GM12873 (cell line): ENCODE data around the gene SIRT3.

Source experiments
- TF ChIP-seq, protein P1 (sequence below): IDR thresholded peaks from 2 replicates; pipeline ENCODE4 v1.5.1; 2012; ENCODE audit warnings: low read depth, mild to moderate bottlenecking, moderate library complexity, low read length, control low read depth; ENCODE audit not compliant: insufficient read depth; ENCODE audit errors: missing control alignments

SIRT3 gene

DNA sequence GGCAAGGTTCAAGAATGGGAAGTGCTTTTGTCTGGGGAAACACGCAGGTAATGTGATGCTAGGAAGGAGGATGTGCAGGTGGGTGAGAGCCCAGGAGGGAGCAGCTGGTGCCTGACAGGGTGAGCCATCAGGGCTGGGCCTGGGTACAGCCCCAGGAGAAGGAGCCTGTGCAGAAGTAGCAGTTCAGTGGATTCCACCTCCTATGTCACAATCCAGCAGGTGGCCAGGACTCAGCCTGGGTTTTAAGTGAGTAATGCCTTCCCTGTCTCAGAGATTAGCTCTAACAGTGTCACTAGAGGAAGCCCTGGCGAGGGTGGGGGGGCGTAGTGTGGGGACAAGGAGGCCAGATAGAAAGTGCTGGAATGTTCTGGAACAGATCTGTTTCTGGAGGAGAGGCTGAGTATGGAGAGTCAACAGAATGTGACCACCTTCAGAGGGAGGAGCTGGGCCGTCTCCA lies 20.5 kb downstream of the SIRT3 start:
- TF ChIP-seq, protein P1, sequence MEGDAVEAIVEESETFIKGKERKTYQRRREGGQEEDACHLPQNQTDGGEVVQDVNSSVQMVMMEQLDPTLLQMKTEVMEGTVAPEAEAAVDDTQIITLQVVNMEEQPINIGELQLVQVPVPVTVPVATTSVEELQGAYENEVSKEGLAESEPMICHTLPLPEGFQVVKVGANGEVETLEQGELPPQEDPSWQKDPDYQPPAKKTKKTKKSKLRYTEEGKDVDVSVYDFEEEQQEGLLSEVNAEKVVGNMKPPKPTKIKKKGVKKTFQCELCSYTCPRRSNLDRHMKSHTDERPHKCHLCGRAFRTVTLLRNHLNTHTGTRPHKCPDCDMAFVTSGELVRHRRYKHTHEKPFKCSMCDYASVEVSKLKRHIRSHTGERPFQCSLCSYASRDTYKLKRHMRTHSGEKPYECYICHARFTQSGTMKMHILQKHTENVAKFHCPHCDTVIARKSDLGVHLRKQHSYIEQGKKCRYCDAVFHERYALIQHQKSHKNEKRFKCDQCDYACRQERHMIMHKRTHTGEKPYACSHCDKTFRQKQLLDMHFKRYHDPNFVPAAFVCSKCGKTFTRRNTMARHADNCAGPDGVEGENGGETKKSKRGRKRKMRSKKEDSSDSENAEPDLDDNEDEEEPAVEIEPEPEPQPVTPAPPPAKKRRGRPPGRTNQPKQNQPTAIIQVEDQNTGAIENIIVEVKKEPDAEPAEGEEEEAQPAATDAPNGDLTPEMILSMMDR: no peak

DNA sequence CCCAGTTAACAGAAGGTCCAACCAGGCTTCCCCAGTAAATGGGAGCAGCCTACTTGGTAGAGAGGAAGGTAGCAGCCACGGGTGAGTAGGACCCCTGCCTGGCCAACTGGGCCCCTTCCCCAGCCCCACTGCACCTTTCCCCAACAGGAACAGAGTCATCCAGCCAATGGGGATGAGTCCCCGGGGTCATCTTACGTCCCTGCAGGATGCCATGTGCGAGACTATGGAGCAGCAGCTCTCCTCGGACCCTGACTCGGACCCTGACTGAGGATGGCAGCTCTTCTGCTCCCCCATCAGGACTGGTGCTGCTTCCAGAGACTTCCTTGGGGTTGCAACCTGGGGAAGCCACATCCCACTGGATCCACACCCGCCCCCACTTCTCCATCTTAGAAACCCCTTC lies 22.1 kb downstream of the SIRT3 start:
- TF ChIP-seq, protein P1: no peak

DNA sequence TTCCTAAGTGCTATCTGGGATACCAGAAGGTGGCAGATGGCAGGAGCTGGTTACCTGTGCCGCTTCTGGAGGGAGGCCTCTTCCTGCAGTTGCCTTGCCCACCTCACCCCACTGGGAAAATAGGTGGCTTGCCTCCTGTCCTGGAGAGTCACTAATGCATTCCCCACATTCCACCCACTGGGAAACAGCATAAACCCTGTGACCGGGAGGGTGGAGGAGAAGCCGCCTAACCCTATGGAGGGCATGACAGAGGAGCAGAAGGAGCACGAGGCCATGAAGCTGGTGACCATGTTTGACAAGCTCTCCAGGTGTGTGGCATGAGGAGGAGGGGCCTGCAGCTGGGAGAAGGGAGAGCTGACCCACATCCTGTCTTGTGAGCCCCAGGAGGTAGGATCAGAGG lies 23.0 kb downstream of the SIRT3 start:
- TF ChIP-seq, protein P1: no peak

DNA sequence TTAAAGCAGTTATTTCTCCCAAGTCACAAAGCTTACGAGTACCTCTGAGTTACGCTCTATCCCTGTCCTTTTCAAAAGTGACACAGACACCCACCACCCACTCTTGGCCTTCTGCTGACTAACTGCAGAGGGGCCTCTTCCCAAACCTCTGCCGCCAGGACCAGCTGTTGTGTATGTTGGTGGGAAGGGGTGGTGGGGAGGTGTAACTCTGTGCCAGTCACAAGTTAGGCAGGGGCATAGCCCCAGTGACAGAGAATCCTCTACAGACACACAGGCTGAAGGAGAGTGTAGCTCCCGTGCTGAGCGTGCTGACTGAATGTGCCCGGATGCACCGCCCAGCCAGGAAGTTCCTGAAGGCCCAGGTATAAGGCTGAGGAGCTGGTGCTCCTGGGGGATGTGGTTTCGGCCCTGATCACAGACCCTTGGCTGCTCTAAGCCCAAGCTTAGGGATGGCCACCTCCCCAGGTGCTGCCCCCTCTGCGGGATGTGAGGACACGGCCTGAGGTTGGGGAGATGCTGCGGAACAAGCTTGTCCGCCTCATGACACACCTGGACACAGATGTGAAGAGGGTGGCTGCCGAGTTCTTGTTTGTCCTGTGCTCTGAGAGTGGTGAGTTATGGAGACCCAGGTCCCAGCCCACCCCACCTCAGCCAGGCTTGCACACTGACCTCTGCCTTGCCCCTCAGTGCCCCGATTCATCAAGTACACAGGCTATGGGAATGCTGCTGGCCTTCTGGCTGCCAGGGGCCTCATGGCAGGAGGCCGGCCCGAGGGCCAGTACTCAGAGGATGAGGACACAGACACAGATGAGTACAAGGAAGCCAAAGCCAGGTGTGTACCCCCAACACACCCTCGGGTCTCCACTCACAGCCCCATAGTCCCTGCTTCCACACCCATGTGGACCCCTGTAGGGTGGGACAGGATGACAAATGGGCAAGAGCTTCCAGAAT lies 23.7 kb downstream of the SIRT3 start:
- TF ChIP-seq, protein P1: no peak

DNA sequence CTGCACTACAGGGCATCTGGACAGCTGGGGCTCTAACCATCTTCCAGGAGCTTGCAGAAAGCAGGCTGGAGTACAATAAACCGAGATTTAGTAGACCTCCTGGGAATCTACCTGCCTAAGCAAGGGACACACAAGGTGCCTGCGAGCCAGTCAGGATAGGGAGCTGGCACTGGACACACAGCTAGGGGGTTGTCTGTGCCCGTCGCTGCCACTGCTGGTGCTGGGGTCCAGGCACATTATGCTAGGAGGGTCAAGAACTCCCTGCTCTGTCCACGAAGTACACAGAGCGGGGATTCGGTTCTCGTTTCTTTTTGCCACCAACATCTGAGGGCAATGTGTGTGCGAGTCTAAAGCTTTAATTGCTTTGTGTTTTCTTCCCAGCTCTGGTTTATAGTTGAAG lies 24.4 kb downstream of the SIRT3 start:
- TF ChIP-seq, protein P1: no peak

DNA sequence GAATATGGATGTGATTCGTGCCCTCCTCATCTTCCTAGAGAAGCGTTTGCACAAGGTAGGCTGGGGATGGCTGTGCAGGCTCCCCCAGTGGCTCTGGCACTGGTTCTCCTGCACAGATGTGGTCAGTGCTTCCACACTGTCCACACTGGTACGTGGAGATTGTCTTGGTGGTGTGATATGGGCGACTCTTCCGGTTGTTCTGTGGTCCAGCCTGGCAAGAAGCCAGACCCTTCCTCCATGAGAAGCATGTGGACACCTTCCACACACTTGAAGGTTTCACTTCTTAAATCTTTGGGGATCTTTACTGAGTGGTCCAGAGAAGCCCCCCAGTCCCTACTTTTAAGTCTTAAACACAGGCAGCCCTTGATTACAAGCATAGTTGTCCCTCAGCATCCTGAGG lies 24.8 kb downstream of the SIRT3 start:
- TF ChIP-seq, protein P1: no peak

DNA sequence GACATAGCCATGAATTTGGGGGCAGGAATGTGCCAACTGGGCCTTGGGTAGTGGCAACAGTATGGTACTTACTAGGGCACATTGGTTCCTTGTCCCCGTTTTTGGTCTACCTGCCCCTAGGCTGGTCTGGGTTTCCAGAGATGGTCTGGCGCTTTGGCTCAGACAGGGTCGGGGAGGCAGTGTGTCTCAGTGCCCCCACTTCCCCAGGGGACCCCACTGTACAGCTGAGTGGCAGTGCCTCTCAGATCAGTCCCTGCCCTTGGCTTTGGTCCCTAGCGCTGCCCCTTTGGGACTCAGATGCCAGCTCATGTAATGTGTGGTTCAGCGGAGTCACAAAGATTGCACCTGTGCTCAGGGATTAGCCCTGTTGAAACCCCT lies 25.4 kb downstream of the SIRT3 start:
- TF ChIP-seq, protein P1: no peak
